LNCAP (cell line): ENCODE data around the gene LMO1.

Experiments
- CTCF ChIP-seq: fragments of 450-650 bp; IDR thresholded peaks from 2 replicates; pipeline ENCODE4 v1.5.1; 2017; ENCODE audit warnings: mild to moderate bottlenecking

Gene LMO1

GRCh38 chr11:8231979-8232378 is 31.7 kb downstream of the LMO1 start:
- no peak for TF ChIP-seq CTCF

- TF ChIP-seq CTCF, result no peak
Observed at GRCh38 chr11:8230921-8231847, 32.5 kb downstream of the LMO1 start.

GRCh38 chr11:8230178-8230859 is 33.4 kb downstream of the LMO1 start:
- no peak for TF ChIP-seq CTCF

- no peak for TF ChIP-seq CTCF
Observed at GRCh38 chr11:8229299-8230177, 34.1 kb downstream of the LMO1 start.

DNA sequence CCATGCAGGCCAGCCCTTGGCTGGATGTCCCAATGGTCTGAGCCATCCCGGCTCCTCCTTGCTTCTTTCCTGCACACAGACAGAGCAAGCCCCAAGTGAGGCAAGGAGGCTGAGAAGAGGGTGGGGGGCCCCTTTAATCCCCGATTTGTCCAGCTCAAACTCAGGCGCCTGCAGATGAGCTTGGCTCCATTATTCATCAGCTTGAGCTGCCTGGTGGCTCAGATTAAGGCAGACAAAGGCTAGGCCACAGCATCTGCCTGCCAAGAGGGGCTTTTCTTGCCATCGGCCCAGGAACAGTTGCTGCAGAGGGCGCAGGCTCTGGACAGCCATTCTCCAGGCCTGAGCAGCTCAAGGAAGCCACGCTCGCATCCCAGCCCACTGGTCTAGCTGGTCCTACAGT is 35.4 kb downstream of the LMO1 start:
- TF ChIP-seq CTCF, result no peak

GRCh38 chr11:8227156-8228152 is 36.2 kb downstream of the LMO1 start:
- no peak for TF ChIP-seq CTCF
